Measurements from ENCODE around the gene BTN1A1.

- TF ChIP-seq POLR2A (IDR thresholded peaks at IDR 0.05): peak; percentile 48 to 64
- TF ChIP-seq, protein P1, sequence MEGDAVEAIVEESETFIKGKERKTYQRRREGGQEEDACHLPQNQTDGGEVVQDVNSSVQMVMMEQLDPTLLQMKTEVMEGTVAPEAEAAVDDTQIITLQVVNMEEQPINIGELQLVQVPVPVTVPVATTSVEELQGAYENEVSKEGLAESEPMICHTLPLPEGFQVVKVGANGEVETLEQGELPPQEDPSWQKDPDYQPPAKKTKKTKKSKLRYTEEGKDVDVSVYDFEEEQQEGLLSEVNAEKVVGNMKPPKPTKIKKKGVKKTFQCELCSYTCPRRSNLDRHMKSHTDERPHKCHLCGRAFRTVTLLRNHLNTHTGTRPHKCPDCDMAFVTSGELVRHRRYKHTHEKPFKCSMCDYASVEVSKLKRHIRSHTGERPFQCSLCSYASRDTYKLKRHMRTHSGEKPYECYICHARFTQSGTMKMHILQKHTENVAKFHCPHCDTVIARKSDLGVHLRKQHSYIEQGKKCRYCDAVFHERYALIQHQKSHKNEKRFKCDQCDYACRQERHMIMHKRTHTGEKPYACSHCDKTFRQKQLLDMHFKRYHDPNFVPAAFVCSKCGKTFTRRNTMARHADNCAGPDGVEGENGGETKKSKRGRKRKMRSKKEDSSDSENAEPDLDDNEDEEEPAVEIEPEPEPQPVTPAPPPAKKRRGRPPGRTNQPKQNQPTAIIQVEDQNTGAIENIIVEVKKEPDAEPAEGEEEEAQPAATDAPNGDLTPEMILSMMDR (IDR thresholded peaks at IDR 0.05): peak in 3 of 4 experiments; percentile 8 to 81 (median 32)
Observed at GRCh38 chr6:26521600-26522391, 21.7 kb downstream of the BTN1A1 start.
